Lower leg skin (tissue), 4 donors: ENCODE data around the gene ZBTB12. TPM values are rescaled to one million over a fixed set of nuclear protein-coding genes. Genes with fewer than 3 reads are reported as not detected.

Experiments
- DNase-seq, 2 donors: peaks; one replicate each; pipeline ENCODE4 v3.0.0-alpha.2; 2019; ENCODE audit warnings: low spot score in 2 of 2
- H3K4me3 ChIP-seq: fragments of 200-600 bp; sonication (generic); 2 replicates; pipeline ENCODE4 v1.5.1; 2017; ENCODE audit warnings: mild to moderate bottlenecking, low read depth; ENCODE audit not compliant: poor library complexity, severe bottlenecking
- CTCF ChIP-seq, 3 donors: fragments of 450-650 bp; IDR thresholded peaks; one replicate each; pipeline ENCODE4 v1.5.1; 2016; ENCODE audit warnings: antibody characterized with exemption in 3 of 3, mild to moderate bottlenecking in 3 of 3, moderate library complexity in 2 of 3
- POLR2A ChIP-seq, 2 donors: fragments of 450-650 bp; IDR thresholded peaks; one replicate each; pipeline ENCODE4 v1.6.1; 2016 to 2017; ENCODE audit warnings: antibody characterized with exemption in 2 of 2, mild to moderate bottlenecking in 1 of 2, moderate library complexity in 1 of 2
- WGBS, 2 donors: methylation state at CpG; one replicate each; pipeline ENCODE4 v1.1.5; 2018; 5-methylcytosine and 5-hydroxymethylcytosine counted together
- intact Hi-C: fragments of 100-400 bp; cut with DNase I; formaldehyde crosslinking; loops from one replicate; pipeline ENCODE4 v1.15.0; 2023; ENCODE audit warnings: low total_unique reads
- total RNA-seq, 4 donors: library from RNA; depleted of rRNA; stranded (reverse); fragments of >200 nt; gene quantifications; one replicate each; pipeline ENCODE4 v1.1.0, GENCODE V29; 2016

The ZBTB12 gene
- total RNA-seq, 4 donors from 2014 or later = 0.25 to 1.6 (median 0.77) TPM

GRCh38 chr6:31896856-31897611, 4.9 kb downstream of the ZBTB12 start:
- peak overlapping the region; percentile 88 for H3K4me3 ChIP-seq
- no peak for DNase-seq
- WGBS, 2 donors = 1 to 3% methylated on average over 21 to 41 of the region's 62 CpGs
- TF ChIP-seq POLR2A (IDR thresholded peaks at IDR 0.05) (no peak), CTCF (IDR thresholded peaks at IDR 0.05) (no peak)
- intact Hi-C loops = no loop called here

DNA sequence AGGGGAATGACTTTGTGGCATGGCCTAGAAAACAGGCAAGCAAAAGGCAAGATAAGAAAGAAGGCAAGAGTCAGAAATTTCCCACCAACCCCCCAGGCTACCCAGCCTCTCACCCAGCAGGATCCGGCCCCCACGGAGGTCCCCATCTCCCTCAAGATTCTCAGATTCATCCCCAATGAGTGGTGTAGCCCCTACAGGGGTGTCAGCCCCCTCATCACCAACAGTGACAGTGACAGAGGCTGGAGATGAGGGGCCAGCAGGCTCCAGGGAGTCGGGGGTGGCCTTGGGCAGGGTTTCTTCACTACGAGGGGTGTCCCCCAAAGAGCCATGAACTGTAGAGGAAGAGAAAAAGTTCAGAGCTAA, 5.4 kb downstream of the ZBTB12 start:
- WGBS, 2 donors = 30 to 76% methylated on average over 3 to 4 of the region's 4 CpGs
- no peak for TF ChIP-seq CTCF (IDR thresholded peaks at IDR 0.05)
- no peak for TF ChIP-seq POLR2A (IDR thresholded peaks at IDR 0.05)
- H3K4me3 ChIP-seq = peak overlapping the region; percentile 88
- DNase-seq = no peak
- intact Hi-C loops = no loop called here

DNA sequence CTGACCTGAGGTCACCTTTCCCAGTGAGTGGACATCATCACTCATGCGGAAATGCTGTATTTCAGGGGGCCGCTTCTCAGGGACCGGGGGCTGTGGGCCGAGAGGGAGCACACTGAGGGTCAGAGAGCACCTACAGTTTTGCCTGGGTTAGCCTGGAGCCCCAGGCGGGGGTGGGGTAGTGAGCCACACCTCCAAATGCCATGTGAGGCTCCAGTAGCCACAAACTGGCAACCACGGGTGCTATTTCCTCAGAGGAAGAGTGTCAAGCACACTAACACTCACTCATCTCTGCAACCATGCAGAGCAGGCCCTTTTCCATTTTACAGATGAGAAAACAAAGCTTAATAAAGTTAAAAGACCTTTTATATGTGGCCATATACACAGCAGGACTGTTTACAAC, 9.1 kb downstream of the ZBTB12 start:
- H3K4me3 ChIP-seq = no peak overlapping the region
- intact Hi-C loops = no loop called here
- no peak for DNase-seq
- WGBS, 2 donors = 82 to 88% methylated on average over 6 of the region's 6 CpGs
- no peak for TF ChIP-seq POLR2A (IDR thresholded peaks at IDR 0.05)
- TF ChIP-seq CTCF (IDR thresholded peaks at IDR 0.05) = no peak

GRCh38 chr6:31889331-31889972, 12.4 kb downstream of the ZBTB12 start:
- TF ChIP-seq CTCF (IDR thresholded peaks at IDR 0.05) (no peak), POLR2A (IDR thresholded peaks at IDR 0.05) (no peak)
- intact Hi-C loops = no loop called here
- 96% methylated on average over 3 of the region's 3 CpGs for WGBS, 2 donors
- no peak overlapping the region for H3K4me3 ChIP-seq
- no peak for DNase-seq

- H3K4me3 ChIP-seq = no peak overlapping the region
- intact Hi-C loops = no loop called here
- TF ChIP-seq CTCF (IDR thresholded peaks at IDR 0.05) = no peak
- no peak for TF ChIP-seq POLR2A (IDR thresholded peaks at IDR 0.05)
- DNase-seq = no peak
- WGBS, 2 donors = 76 to 84% methylated on average over 37 to 42 of the region's 43 CpGs
These were observed 13.3 kb downstream of the ZBTB12 start for GRCh38 chr6:31888276-31889258.
